ENCODE results near the gene LAMB4. TPM values are rescaled to one million over a fixed set of nuclear protein-coding genes. Genes with fewer than 3 reads are reported as not detected.

LAMB4 gene
- total RNA-seq, 1 experiment from 2014 or later = 0.13 TPM

GRCh38 chr7:107998660-107999480 lies 131.3 kb downstream of the LAMB4 start:
- H3K27ac ChIP-seq = peak overlapping the region; percentile 61
- H3K4me1 ChIP-seq (replicated peaks) = peaks cover 91% of the 10 kb centered on the region
- DNase-seq (ENCODE audit: low read depth in 1 of 2, low spot score in 2 of 2) = no peak

GRCh38 chr7:107998150-107998549 lies 132.0 kb downstream of the LAMB4 start:
- Histone ChIP-seq H3K9me3 (replicated peaks) (no peaks in the 10 kb centered on the region), H3K4me1 (replicated peaks) (peaks cover 87% of the 10 kb centered on the region), H3K27me3 (replicated peaks) (no peaks in the 10 kb centered on the region), H3K36me3 (peaks cover 77% of the 10 kb centered on the region), H3K4me3 (no peak overlapping the region), H3K27ac (peak overlapping the region; percentile 61)
- DNase-seq (ENCODE audit: low read depth in 1 of 2, low spot score in 2 of 2) = no peak

More at GRCh38 chr7:107998660-107999480, 131.3 kb downstream of the LAMB4 start:
- Histone ChIP-seq H3K4me3 (no peak overlapping the region), H3K27me3 (replicated peaks) (no peaks in the 10 kb centered on the region), H3K9me3 (replicated peaks) (no peaks in the 10 kb centered on the region), H3K36me3 (peaks cover 70% of the 10 kb centered on the region)

GRCh38 chr7:107996072-107996882 lies 133.9 kb downstream of the LAMB4 start:
- DNase-seq (ENCODE audit: low read depth in 1 of 2, low spot score in 2 of 2) = no peak
- H3K27me3 ChIP-seq (replicated peaks) = no peaks in the 10 kb centered on the region
- H3K9me3 ChIP-seq (replicated peaks) = no peaks in the 10 kb centered on the region
- peak overlapping the region; percentile 77 for H3K27ac ChIP-seq
- H3K4me3 ChIP-seq = no peak overlapping the region
- H3K4me1 ChIP-seq (replicated peaks) = peaks cover 77% of the 10 kb centered on the region
- peaks cover 81% of the 10 kb centered on the region for H3K36me3 ChIP-seq

GRCh38 chr7:107995184-107996071 lies 134.7 kb downstream of the LAMB4 start:
- H3K4me3 ChIP-seq = no peak overlapping the region
- DNase-seq (ENCODE audit: low read depth in 1 of 2, low spot score in 2 of 2) = peak; percentile 89 to 96
- H3K9me3 ChIP-seq (replicated peaks) = no peaks in the 10 kb centered on the region
- H3K36me3 ChIP-seq = peaks cover 81% of the 10 kb centered on the region
- no peaks in the 10 kb centered on the region for H3K27me3 ChIP-seq (replicated peaks)
- peak overlapping the region; percentile 77 for H3K27ac ChIP-seq
- peaks cover 69% of the 10 kb centered on the region for H3K4me1 ChIP-seq (replicated peaks)

- Histone ChIP-seq H3K27me3 (replicated peaks) (no peaks in the 10 kb centered on the region), H3K9me3 (replicated peaks) (no peaks in the 10 kb centered on the region), H3K4me1 (replicated peaks) (peaks cover 66% of the 10 kb centered on the region), H3K27ac (peak overlapping the region; percentile 77), H3K36me3 (peaks cover 83% of the 10 kb centered on the region), H3K4me3 (no peak overlapping the region)
- DNase-seq (ENCODE audit: low read depth in 1 of 2, low spot score in 2 of 2) = no peak
Measured at GRCh38 chr7:107994421-107995030, 135.6 kb downstream of the LAMB4 start.

GRCh38 chr7:107993891-107994291 lies 136.3 kb downstream of the LAMB4 start:
- Histone ChIP-seq H3K4me1 (replicated peaks) (peaks cover 63% of the 10 kb centered on the region), H3K4me3 (no peak overlapping the region), H3K27ac (peak overlapping the region; percentile 77), H3K27me3 (replicated peaks) (no peaks in the 10 kb centered on the region), H3K9me3 (replicated peaks) (no peaks in the 10 kb centered on the region), H3K36me3 (peaks cover 83% of the 10 kb centered on the region)
- DNase-seq (ENCODE audit: low read depth in 1 of 2, low spot score in 2 of 2) = no peak

GRCh38 chr7:107989618-107990373 lies 140.4 kb downstream of the LAMB4 start:
- no peak overlapping the region for H3K4me3 ChIP-seq
- H3K27ac ChIP-seq = no peak overlapping the region; the same call in 1 of the 2 replicates
- H3K36me3 ChIP-seq = peaks cover 97% of the 10 kb centered on the region
- H3K9me3 ChIP-seq (replicated peaks) = no peaks in the 10 kb centered on the region
- H3K4me1 ChIP-seq (replicated peaks) = peaks cover 22% of the 10 kb centered on the region
- H3K27me3 ChIP-seq (replicated peaks) = no peaks in the 10 kb centered on the region
- peak; percentile 54 to 55 for DNase-seq (ENCODE audit: low read depth in 1 of 2, low spot score in 2 of 2)

- Histone ChIP-seq H3K9me3 (replicated peaks) (no peaks in the 10 kb centered on the region), H3K4me3 (no peak overlapping the region), H3K27ac (no peak overlapping the region), H3K36me3 (peaks cover 99% of the 10 kb centered on the region), H3K27me3 (replicated peaks) (no peaks in the 10 kb centered on the region), H3K4me1 (replicated peaks) (no peaks in the 10 kb centered on the region)
- DNase-seq (ENCODE audit: low read depth in 1 of 2, low spot score in 2 of 2) = no peak
Measured at GRCh38 chr7:107982918-107983389, 147.2 kb downstream of the LAMB4 start.

- no peaks in the 10 kb centered on the region for H3K4me1 ChIP-seq (replicated peaks)
- DNase-seq (ENCODE audit: low read depth in 1 of 2, low spot score in 2 of 2) = no peak
- no peak overlapping the region; the same call in 1 of the 2 replicates for H3K27ac ChIP-seq
- peaks cover 99% of the 10 kb centered on the region for H3K36me3 ChIP-seq
- no peak overlapping the region for H3K4me3 ChIP-seq
- no peaks in the 10 kb centered on the region for H3K27me3 ChIP-seq (replicated peaks)
- no peaks in the 10 kb centered on the region for H3K9me3 ChIP-seq (replicated peaks)
Measured at GRCh38 chr7:107982042-107982840, 147.9 kb downstream of the LAMB4 start.

GRCh38 chr7:107981466-107981865 lies 148.7 kb downstream of the LAMB4 start:
- no peaks in the 10 kb centered on the region for H3K9me3 ChIP-seq (replicated peaks)
- DNase-seq (ENCODE audit: low read depth in 1 of 2, low spot score in 2 of 2) = no peak
- no peak overlapping the region for H3K27ac ChIP-seq
- no peaks in the 10 kb centered on the region for H3K4me1 ChIP-seq (replicated peaks)
- no peaks in the 10 kb centered on the region for H3K27me3 ChIP-seq (replicated peaks)
- H3K4me3 ChIP-seq = no peak overlapping the region
- H3K36me3 ChIP-seq = peaks cover 95% of the 10 kb centered on the region

GRCh38 chr7:107980671-107981190 lies 149.4 kb downstream of the LAMB4 start:
- DNase-seq (ENCODE audit: low read depth in 1 of 2, low spot score in 2 of 2) = no peak
- Histone ChIP-seq H3K27me3 (replicated peaks) (no peaks in the 10 kb centered on the region), H3K4me1 (replicated peaks) (no peaks in the 10 kb centered on the region), H3K36me3 (peaks cover 95% of the 10 kb centered on the region), H3K9me3 (replicated peaks) (no peaks in the 10 kb centered on the region), H3K27ac (no peak overlapping the region), H3K4me3 (no peak overlapping the region)

Measured in SJSA1 (cell line).